HEK293 (cell line): ENCODE data around the gene UST.

Source experiments
- CTCF ChIA-PET: fragments of 350-600 bp; formaldehyde crosslinking; extraction: SDS; loops from one replicate; lab custom pipeline; 2021; ENCODE audit warnings: antibody characterized with exemption; lab: Yijun Ruan, JAX
- POLR2A ChIA-PET: fragments of 300-600 bp; formaldehyde crosslinking; extraction: SDS; loops from one replicate; lab custom pipeline; 2020; ENCODE audit warnings: antibody characterized with exemption, inconsistent platforms; lab: Yijun Ruan, JAX
- H3K27ac ChIP-seq: fragments of 200-500 bp; sonication (Bioruptor generic); 2 replicates; pipeline ENCODE4 v1.5.1; 2014; ENCODE audit warnings: low read depth, low read length, control low read depth, inconsistent platforms; ENCODE audit errors: extremely low read depth
- H3K36me3 ChIP-seq, 2 experiments: fragments of 200-500 bp in 1 of 2; sonication (Bioruptor generic) in 1 of 2; 1 replicate in 1 of 2; 2 replicates in 1 of 2; pipeline ENCODE4 v1.5.1; 2014 to 2017; ENCODE audit warnings: inconsistent platforms in 2 of 2, low read length in 2 of 2; ENCODE audit not compliant: control insufficient read depth in 2 of 2, insufficient read depth in 1 of 2
- H3K4me1 ChIP-seq: fragments of 200-500 bp; sonication (Bioruptor generic); 2 replicates; pipeline ENCODE4 v1.5.1; 2014; ENCODE audit warnings: mild to moderate bottlenecking, low read length, inconsistent platforms; ENCODE audit not compliant: control insufficient read depth, insufficient read depth
- H3K4me3 ChIP-seq: 2 replicates; pipeline ENCODE4 v1.5.1; 2011; ENCODE audit warnings: low read depth, mild to moderate bottlenecking, control low read depth, low read length, moderate library complexity
- H3K9me3 ChIP-seq: fragments of 200-500 bp; sonication (Bioruptor generic); 2 replicates; pipeline ENCODE4 v1.5.1; 2014; ENCODE audit warnings: low read depth, low read length, inconsistent platforms; ENCODE audit not compliant: control insufficient read depth, insufficient read depth
- BCL11A ChIP-seq: fragments of 450-650 bp; formaldehyde crosslinking; IDR thresholded peaks from 2 replicates; pipeline ENCODE4 v1.5.1; 2016; ENCODE audit warnings: low read depth, missing biosample characterization, missing genetic modification characterization
- ELK4 ChIP-seq: IDR thresholded peaks from 2 replicates; pipeline ENCODE4 v1.6.1; 2011; ENCODE audit warnings: mild to moderate bottlenecking, low read depth, low read length, borderline replicate concordance
- MEIS1 ChIP-seq: sonication (generic); formaldehyde crosslinking; IDR thresholded peaks from 2 replicates; pipeline ENCODE4 v1.8.1; 2022; ENCODE audit warnings: missing genetic modification reagents, mild to moderate bottlenecking, borderline replicate concordance
- PRDM1 ChIP-seq: fragments of 450-650 bp; formaldehyde crosslinking; IDR thresholded peaks from 2 replicates; pipeline ENCODE4; 2016; ENCODE audit warnings: missing biosample characterization, missing genetic modification characterization
- RBAK ChIP-seq: fragments of 450-650 bp; formaldehyde crosslinking; IDR thresholded peaks from 2 replicates; pipeline ENCODE4 v1.5.1; 2016; ENCODE audit warnings: missing biosample characterization, missing genetic modification characterization
- REPIN1 ChIP-seq: fragments of 450-650 bp; formaldehyde crosslinking; IDR thresholded peaks from 2 replicates; pipeline ENCODE4 v1.5.1; 2017; ENCODE audit warnings: missing biosample characterization, missing genetic modification characterization, low read depth
- SALL2 ChIP-seq: fragments of 450-650 bp; formaldehyde crosslinking; IDR thresholded peaks from 2 replicates; pipeline ENCODE4 v1.5.0; 2017; ENCODE audit warnings: missing biosample characterization, mild to moderate bottlenecking, missing genetic modification characterization, borderline replicate concordance
- SP3 ChIP-seq: fragments of 450-650 bp; formaldehyde crosslinking; IDR thresholded peaks from 2 replicates; pipeline ENCODE4 v1.5.1; 2016; ENCODE audit warnings: missing biosample characterization, missing genetic modification characterization
- ZBTB1 ChIP-seq: fragments of 450-650 bp; formaldehyde crosslinking; IDR thresholded peaks from 2 replicates; pipeline ENCODE4 v1.5.1; 2016; ENCODE audit warnings: missing biosample characterization, missing genetic modification characterization
- ZBTB20 ChIP-seq: fragments of 450-650 bp; formaldehyde crosslinking; IDR thresholded peaks from 2 replicates; pipeline ENCODE4 v1.5.1; 2016; ENCODE audit warnings: missing biosample characterization, missing genetic modification characterization
- ZBTB44 ChIP-seq: fragments of 450-650 bp; IDR thresholded peaks from 2 replicates; pipeline ENCODE4 v1.5.1; 2018; ENCODE audit warnings: missing biosample characterization, mild to moderate bottlenecking, missing genetic modification characterization
- ZNF112 ChIP-seq: fragments of 450-650 bp; formaldehyde crosslinking; IDR thresholded peaks from 2 replicates; pipeline ENCODE4 v1.5.0; 2017; ENCODE audit warnings: missing biosample characterization, missing genetic modification characterization
- ZNF19 ChIP-seq: fragments of 450-650 bp; formaldehyde crosslinking; IDR thresholded peaks from 2 replicates; pipeline ENCODE4; 2016; ENCODE audit warnings: missing biosample characterization, missing genetic modification characterization, low read depth
- ZNF311 ChIP-seq: fragments of 450-650 bp; formaldehyde crosslinking; IDR thresholded peaks from 2 replicates; pipeline ENCODE4 v1.5.1; 2017; ENCODE audit warnings: missing biosample characterization, missing genetic modification characterization, borderline replicate concordance
- ZNF324 ChIP-seq: fragments of 450-650 bp; formaldehyde crosslinking; IDR thresholded peaks from 2 replicates; pipeline ENCODE4 v1.5.1; 2016; ENCODE audit warnings: missing biosample characterization, missing genetic modification characterization
- ZNF341 ChIP-seq: fragments of 450-650 bp; formaldehyde crosslinking; IDR thresholded peaks from 2 replicates; pipeline ENCODE4; 2016; ENCODE audit warnings: low read depth, missing biosample characterization, missing genetic modification characterization
- ZNF514 ChIP-seq: fragments of 450-650 bp; formaldehyde crosslinking; IDR thresholded peaks from 2 replicates; pipeline ENCODE4 v1.5.1; 2016; ENCODE audit warnings: missing biosample characterization, missing genetic modification characterization
- ZNF664 ChIP-seq: fragments of 450-650 bp; formaldehyde crosslinking; IDR thresholded peaks from 2 replicates; pipeline ENCODE4 v1.5.1; 2016; ENCODE audit warnings: missing biosample characterization, missing genetic modification characterization
- ZNF707 ChIP-seq: fragments of 450-650 bp; formaldehyde crosslinking; IDR thresholded peaks from 2 replicates; pipeline ENCODE4 v1.5.1; 2016; ENCODE audit warnings: missing biosample characterization, missing genetic modification characterization
- ZXDB ChIP-seq: fragments of 450-650 bp; formaldehyde crosslinking; IDR thresholded peaks from 2 replicates; pipeline ENCODE4 v1.5.1; 2016; ENCODE audit warnings: missing biosample characterization, missing genetic modification characterization
- TF ChIP-seq, protein P1 (sequence below): fragments of 450-650 bp; formaldehyde crosslinking; IDR thresholded peaks from 2 replicates; pipeline ENCODE4 v1.5.1; 2016; ENCODE audit warnings: missing biosample characterization, missing genetic modification characterization
- TF ChIP-seq, protein P2 (sequence below): fragments of 450-650 bp; formaldehyde crosslinking; IDR thresholded peaks from 2 replicates; pipeline ENCODE4 v1.5.1; 2017; ENCODE audit warnings: missing biosample characterization, mild to moderate bottlenecking, missing genetic modification characterization, moderate library complexity
- TF ChIP-seq, protein P3 (sequence below): fragments of 450-650 bp; formaldehyde crosslinking; IDR thresholded peaks from 2 replicates; pipeline ENCODE4 v1.5.1; 2016; ENCODE audit warnings: missing biosample characterization, missing genetic modification characterization

The UST gene

DNA sequence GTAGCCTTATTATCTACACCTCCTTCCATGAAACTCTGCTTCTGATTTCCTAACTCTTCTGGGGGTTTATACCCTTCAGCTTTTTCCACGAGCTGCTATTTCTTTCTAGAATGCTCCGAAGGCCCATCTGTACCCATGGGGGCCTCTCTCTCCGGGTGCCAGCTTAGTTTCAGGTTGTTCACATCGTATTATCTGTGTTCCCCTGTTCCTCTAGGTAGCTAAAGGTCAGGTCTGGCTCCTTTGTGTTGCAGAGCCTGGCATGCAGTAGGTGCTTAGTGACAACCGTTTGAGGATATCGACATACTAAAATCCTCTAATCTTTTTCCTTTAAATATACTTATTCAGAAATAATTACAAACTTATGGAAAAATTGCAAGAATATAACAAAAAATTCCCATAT is 73.0 kb downstream of the UST start:
- CTCF ChIA-PET: no interaction called here
- TF ChIP-seq ZBTB44 (tag by site-specific recombination): no peak
- no peak for TF ChIP-seq ELK4
- no peak for TF ChIP-seq ZNF514 (tag by site-specific recombination)
- TF ChIP-seq SALL2 (tag by site-specific recombination): no peak
- TF ChIP-seq ZNF664: no peak
- no peak for TF ChIP-seq ZBTB1 (tag by site-specific recombination)
- TF ChIP-seq ZNF112: no peak
- POLR2A ChIA-PET: no interaction called here
- Histone ChIP-seq H3K36me3 (no peaks in the 10 kb centered on the region), H3K9me3 (no peaks in the 10 kb centered on the region), H3K4me3 (no peak overlapping the region), H3K4me1 (peaks cover 32% of the 10 kb centered on the region), H3K27ac (no peak overlapping the region)

DNA sequence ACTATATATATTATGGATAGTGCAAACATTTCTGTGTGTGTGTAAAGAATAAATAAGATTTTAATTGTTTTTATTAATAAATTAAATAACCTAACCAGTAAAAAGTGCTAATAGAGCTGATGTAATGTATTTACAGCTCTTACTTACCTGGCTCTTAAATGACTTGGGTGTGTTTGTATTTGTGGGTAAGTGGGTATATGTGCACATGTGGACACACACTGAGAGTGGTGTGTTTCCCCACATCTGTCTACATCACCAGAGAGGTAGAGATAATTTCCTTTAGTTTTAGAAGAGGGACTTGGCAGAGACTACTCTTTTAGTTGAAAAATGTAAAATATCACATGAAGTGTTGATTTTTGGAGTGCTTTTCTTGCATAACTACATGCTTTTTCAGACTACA is 76.0 kb downstream of the UST start:
- peaks cover 17% of the 10 kb centered on the region for H3K4me1 ChIP-seq
- ChIA-PET POLR2A (no interaction called here), CTCF (no interaction called here)
- H3K27ac ChIP-seq: no peak overlapping the region
- H3K36me3 ChIP-seq: no peaks in the 10 kb centered on the region
- no peak overlapping the region for H3K4me3 ChIP-seq
- no peaks in the 10 kb centered on the region for H3K9me3 ChIP-seq
- TF ChIP-seq ZXDB (tag by site-specific recombination) (no peak), SP3 (tag by site-specific recombination) (no peak), ZNF707 (tag by site-specific recombination) (no peak), BCL11A (tag by site-specific recombination) (no peak), ZBTB20 (tag by site-specific recombination) (no peak), PRDM1 (tag by site-specific recombination) (no peak), REPIN1 (tag by site-specific recombination) (no peak), ZNF19 (tag by site-specific recombination) (no peak), RBAK (no peak), ZNF341 (tag by site-specific recombination) (no peak), ZNF324 (tag by site-specific recombination) (no peak), ZNF311 (no peak), MEIS1 (no peak)
- TF ChIP-seq, protein P1, sequence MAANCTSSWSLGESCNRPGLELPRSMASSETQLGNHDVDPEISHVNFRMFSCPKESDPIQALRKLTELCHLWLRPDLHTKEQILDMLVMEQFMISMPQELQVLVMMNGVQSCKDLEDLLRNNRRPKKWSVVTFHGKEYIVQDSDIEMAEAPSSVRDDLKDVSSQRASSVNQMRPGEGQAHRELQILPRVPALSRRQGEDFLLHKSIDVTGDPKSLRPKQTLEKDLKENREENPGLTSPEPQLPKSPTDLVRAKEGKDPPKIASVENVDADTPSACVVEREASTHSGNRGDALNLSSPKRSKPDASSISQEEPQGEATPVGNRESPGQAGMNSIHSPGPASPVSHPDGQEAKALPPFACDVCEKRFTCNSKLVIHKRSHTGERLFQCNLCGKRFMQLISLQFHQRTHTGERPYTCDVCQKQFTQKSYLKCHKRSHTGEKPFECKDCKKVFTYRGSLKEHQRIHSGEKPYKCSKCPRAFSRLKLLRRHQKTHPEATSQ (tag by site-specific recombination): no peak
- TF ChIP-seq, protein P2, sequence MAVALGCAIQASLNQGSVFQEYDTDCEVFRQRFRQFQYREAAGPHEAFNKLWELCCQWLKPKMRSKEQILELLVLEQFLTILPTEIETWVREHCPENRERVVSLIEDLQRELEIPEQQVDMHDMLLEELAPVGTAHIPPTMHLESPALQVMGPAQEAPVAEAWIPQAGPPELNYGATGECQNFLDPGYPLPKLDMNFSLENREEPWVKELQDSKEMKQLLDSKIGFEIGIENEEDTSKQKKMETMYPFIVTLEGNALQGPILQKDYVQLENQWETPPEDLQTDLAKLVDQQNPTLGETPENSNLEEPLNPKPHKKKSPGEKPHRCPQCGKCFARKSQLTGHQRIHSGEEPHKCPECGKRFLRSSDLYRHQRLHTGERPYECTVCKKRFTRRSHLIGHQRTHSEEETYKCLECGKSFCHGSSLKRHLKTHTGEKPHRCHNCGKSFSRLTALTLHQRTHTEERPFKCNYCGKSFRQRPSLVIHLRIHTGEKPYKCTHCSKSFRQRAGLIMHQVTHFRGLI (tag by site-specific recombination): no peak
- TF ChIP-seq, protein P3, sequence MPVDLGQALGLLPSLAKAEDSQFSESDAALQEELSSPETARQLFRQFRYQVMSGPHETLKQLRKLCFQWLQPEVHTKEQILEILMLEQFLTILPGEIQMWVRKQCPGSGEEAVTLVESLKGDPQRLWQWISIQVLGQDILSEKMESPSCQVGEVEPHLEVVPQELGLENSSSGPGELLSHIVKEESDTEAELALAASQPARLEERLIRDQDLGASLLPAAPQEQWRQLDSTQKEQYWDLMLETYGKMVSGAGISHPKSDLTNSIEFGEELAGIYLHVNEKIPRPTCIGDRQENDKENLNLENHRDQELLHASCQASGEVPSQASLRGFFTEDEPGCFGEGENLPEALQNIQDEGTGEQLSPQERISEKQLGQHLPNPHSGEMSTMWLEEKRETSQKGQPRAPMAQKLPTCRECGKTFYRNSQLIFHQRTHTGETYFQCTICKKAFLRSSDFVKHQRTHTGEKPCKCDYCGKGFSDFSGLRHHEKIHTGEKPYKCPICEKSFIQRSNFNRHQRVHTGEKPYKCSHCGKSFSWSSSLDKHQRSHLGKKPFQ (tag by site-specific recombination): no peak
